Colonic mucosa (tissue), 4 donors: Measurements from ENCODE around the gene ADAMTSL3. TPM values are rescaled to one million over a fixed set of nuclear protein-coding genes. Genes with fewer than 3 reads are reported as not detected.

Experiments used
- DNase-seq: peaks from one replicate; pipeline ENCODE4 v3.0.0-alpha.2; 2020
- H3K27ac ChIP-seq: fragments of 200-600 bp; one replicate; pipeline ENCODE4 v1.8.0; 2021
- H3K27me3 ChIP-seq: fragments of 200-600 bp; one replicate; pipeline ENCODE4 v1.8.0; 2021
- H3K36me3 ChIP-seq: fragments of 200-600 bp; one replicate; pipeline ENCODE4 v1.8.0; 2021
- H3K4me1 ChIP-seq: fragments of 200-600 bp; one replicate; pipeline ENCODE4 v1.8.0; 2021; ENCODE audit warnings: mild to moderate bottlenecking
- H3K4me3 ChIP-seq: fragments of 200-600 bp; one replicate; pipeline ENCODE4 v1.8.0; 2021
- H3K9ac ChIP-seq, 2 donors: one replicate each; pipeline ENCODE4 v1.7.0; 2013; ENCODE audit warnings: control low read depth in 2 of 2, low read depth in 2 of 2, low read length in 2 of 2
- H3K9me3 ChIP-seq: fragments of 200-600 bp; one replicate; pipeline ENCODE4 v1.8.0; 2021
- intact Hi-C: fragments of 100-400 bp; cut with DNase I; formaldehyde crosslinking; loops from one replicate; pipeline ENCODE4 v1.14.1; 2022
- total RNA-seq, 2 donors: library from RNA; stranded (reverse); fragmentation: NEBNext Ultra II Directional in 1 of 2; extraction: Animal tissue kit (Norgen Biotek cat#: 25700) in 1 of 2; gene quantifications; one replicate each; pipeline ENCODE4 v1.2.1, GENCODE V29; 2021
- TF ChIP-seq, protein P1 (sequence below): fragments of 200-600 bp; IDR thresholded peaks from one replicate; pipeline ENCODE4 v1.8.0; 2022; ENCODE audit warnings: antibody characterized with exemption, mild to moderate bottlenecking
- donor health status: healthy.
- donor health status: DM: no; HTN: no; CAD: no.
- donor health status: DM: no; HTN: no; CAD: no.

ADAMTSL3 gene
- total RNA-seq, 2 donors from 2014 or later = 0.72 to 4.8 TPM

DNA sequence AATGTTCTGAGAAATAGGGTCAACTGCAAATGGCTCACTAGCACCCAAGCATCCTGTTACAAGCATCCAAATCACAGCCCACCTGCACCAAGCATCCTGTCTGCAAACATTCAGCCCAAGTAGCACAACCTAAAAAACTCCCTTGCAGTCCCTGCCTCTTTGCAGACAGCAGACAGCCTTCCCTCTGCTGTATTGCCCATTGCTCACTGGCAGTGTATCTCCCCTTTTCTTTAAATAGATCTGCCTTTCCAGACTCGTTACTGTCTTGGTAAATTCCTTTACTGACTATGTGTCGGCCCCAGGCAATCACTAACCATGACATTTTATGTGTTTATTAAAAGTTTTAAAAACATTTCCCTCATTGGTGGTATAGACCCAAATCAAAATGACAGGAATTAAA, 155.4 kb downstream of the ADAMTSL3 start:
- Histone ChIP-seq H3K36me3 (no peaks in the 10 kb centered on the region), H3K4me3 (no peak overlapping the region), H3K4me1 (no peaks in the 10 kb centered on the region), H3K27ac (no peak overlapping the region), H3K9me3 (no peaks in the 10 kb centered on the region), H3K9ac (no peak overlapping the region), H3K27me3 (no peaks in the 10 kb centered on the region)
- no peak for DNase-seq
- TF ChIP-seq, protein P1, sequence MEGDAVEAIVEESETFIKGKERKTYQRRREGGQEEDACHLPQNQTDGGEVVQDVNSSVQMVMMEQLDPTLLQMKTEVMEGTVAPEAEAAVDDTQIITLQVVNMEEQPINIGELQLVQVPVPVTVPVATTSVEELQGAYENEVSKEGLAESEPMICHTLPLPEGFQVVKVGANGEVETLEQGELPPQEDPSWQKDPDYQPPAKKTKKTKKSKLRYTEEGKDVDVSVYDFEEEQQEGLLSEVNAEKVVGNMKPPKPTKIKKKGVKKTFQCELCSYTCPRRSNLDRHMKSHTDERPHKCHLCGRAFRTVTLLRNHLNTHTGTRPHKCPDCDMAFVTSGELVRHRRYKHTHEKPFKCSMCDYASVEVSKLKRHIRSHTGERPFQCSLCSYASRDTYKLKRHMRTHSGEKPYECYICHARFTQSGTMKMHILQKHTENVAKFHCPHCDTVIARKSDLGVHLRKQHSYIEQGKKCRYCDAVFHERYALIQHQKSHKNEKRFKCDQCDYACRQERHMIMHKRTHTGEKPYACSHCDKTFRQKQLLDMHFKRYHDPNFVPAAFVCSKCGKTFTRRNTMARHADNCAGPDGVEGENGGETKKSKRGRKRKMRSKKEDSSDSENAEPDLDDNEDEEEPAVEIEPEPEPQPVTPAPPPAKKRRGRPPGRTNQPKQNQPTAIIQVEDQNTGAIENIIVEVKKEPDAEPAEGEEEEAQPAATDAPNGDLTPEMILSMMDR = no peak
- intact Hi-C loops = no loop called here

DNA sequence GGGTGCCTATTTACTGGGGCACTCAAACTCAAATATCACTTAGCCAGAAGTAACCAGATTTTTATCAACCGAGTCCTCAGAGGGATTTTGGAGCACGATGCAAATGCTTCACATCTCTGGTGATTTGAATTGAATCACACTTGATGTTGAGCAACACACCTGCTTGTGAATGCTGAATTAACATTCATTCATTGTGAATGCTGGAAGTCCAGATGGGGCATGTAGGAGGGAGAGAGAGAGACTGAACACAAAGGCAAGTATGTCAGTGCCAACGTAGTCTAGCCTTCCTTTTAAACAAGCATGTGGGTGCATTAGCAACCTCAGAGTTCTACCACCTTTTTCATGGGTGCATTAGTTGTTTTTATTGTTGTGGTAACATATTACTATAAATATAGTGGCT, 156.2 kb downstream of the ADAMTSL3 start:
- Histone ChIP-seq H3K27ac (no peak overlapping the region), H3K9ac (no peak overlapping the region), H3K27me3 (no peaks in the 10 kb centered on the region), H3K9me3 (no peaks in the 10 kb centered on the region), H3K4me1 (no peaks in the 10 kb centered on the region), H3K36me3 (no peaks in the 10 kb centered on the region), H3K4me3 (no peak overlapping the region)
- intact Hi-C loops = no loop called here
- no peak for DNase-seq
- TF ChIP-seq, protein P1 = no peak

DNA sequence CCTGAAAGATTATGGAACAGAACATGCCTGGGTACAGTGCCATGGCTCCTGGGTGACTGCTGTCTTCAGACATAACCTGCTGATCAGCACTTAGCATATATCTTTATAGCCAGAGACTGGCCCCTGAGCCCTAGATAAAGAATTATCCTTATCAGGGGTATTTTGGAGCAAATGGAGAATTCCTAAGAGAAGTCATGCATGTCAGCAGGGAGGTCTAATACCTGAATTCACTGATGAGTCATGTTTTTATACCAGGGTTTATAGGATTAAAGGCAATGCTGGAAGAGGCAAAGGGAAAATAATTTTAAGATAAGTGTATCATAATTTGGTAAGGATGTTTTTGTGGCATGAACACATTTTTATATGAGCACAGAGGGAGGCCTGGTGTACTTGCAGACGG, 159.8 kb downstream of the ADAMTSL3 start:
- no peak overlapping the region for H3K4me3 ChIP-seq
- intact Hi-C loops = no loop called here

GRCh38 chr15:83815506-83815905, 161.6 kb downstream of the ADAMTSL3 start:
- Histone ChIP-seq H3K9ac (no peak overlapping the region), H3K27me3 (no peaks in the 10 kb centered on the region), H3K9me3 (no peaks in the 10 kb centered on the region), H3K27ac (no peak overlapping the region), H3K36me3 (no peaks in the 10 kb centered on the region), H3K4me1 (no peaks in the 10 kb centered on the region), H3K4me3 (no peak overlapping the region)
- intact Hi-C loops = no loop called here
- DNase-seq = no peak
- TF ChIP-seq, protein P1 = no peak

More for the DNA sequence above, 159.8 kb downstream of the ADAMTSL3 start:
- H3K27ac ChIP-seq = no peak overlapping the region
- DNase-seq = no peak
- no peak overlapping the region for H3K9ac ChIP-seq
- no peaks in the 10 kb centered on the region for H3K4me1 ChIP-seq
- no peaks in the 10 kb centered on the region for H3K9me3 ChIP-seq
- TF ChIP-seq, protein P1 = no peak
- H3K36me3 ChIP-seq = no peaks in the 10 kb centered on the region
- H3K27me3 ChIP-seq = no peaks in the 10 kb centered on the region

DNA sequence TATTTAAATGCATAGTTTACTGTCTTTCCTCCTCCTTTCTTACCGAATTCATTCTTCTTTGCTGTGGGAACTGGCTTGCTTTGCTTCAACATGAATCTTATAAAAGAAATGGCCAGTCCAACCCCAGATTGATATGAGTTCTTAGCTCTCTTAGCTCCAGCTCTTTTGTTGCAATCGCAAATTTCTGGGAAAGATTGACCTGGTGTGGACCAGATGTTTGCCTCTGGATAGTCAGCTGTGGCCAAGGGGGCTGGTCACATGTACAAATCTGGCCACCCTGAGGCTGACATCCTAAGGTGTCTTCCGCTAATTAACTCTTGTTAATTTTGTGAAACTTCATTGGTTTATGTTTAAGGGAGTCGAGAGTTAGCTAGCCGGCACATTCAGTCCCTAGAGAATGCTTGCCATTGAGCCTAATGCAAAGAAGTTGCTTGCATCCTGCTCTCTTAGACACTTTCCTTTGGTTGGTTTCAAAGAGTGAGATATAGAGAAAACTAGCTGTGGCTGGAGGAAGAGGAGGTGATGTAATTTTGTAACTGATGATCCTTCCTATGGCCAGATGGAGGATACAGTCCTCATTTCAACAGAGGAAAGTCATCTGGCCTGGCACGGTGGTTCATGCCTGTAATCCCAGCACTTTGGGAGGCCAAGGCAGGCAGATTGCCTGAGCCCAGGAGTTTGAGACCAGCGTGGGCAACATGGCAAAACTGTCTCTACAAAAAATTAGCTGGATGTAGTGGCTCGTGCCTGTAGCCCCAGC, 162.4 kb downstream of the ADAMTSL3 start:
- Histone ChIP-seq H3K9me3 (no peaks in the 10 kb centered on the region), H3K4me3 (no peak overlapping the region), H3K4me1 (no peaks in the 10 kb centered on the region), H3K9ac (no peak overlapping the region), H3K27me3 (no peaks in the 10 kb centered on the region), H3K27ac (no peak overlapping the region), H3K36me3 (no peaks in the 10 kb centered on the region)
- intact Hi-C loops = no loop called here
- TF ChIP-seq, protein P1 = no peak
- DNase-seq = no peak
